Limb (tissue), 2 donors: ENCODE measurements around the gene CCDC152.

ENCODE experiments used
- DNase-seq, 2 donors: peaks; one replicate each; pipeline ENCODE4 v3.0.0-alpha.2; 2016; ENCODE audit errors: extremely low spot score in 2 of 2

CCDC152 gene

DNA sequence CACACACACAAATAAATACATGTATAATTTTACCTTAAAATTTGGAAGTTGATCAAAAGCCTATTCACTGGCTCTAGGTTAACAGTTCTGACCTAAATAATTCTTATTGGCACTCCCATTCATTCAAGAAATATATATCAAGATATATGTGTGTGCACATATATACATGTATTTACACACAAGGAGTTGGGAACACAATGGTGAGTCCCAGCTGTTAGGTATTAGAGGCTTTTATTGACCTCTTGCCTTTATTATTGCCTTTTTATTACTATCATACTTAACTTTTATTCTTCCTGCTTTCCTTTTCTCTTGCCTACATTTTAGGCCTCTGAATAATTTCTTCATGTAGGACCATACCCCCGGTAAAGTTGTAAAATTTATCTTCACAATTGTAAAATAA lies 25.0 kb downstream of the CCDC152 start:
- DNase-seq = no peak

DNA sequence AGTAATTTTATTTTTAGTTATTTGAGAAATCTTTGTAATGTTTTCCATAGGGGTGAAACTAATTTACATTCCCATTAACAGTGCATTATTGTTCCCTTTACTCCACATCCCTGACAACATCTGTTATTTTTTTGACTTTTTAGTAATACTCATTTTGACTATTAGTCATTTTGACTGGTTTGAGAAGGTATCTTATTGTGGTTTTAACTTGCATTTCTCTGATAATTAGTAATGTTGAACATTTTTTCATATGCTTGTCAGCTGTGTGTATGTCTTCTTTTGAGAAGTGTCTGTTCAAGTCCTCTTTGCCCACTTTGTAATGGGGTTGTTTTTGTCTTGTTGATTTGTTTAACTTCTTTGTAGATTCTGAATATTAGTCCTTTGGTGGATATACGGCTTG lies 27.5 kb downstream of the CCDC152 start:
- no peak for DNase-seq

DNA sequence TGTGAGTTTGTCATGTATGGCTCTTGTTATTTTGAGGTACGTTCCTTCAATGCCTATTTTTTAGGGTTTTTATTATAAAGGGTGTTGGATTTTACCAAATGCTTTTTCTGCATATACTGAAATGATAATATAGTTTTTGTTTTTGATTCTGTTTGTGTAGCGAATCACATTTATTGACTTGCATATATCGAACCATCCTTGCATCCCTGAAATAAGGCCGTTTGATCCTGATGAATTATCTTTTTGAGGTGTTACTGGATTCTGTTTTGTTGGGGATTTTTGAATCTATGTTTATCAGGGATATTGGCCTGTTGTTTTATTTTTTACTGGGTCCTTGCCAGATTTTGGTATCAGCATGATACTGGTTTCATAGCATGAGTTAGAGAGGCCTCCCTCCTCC lies 29.1 kb downstream of the CCDC152 start:
- DNase-seq = no peak

DNA sequence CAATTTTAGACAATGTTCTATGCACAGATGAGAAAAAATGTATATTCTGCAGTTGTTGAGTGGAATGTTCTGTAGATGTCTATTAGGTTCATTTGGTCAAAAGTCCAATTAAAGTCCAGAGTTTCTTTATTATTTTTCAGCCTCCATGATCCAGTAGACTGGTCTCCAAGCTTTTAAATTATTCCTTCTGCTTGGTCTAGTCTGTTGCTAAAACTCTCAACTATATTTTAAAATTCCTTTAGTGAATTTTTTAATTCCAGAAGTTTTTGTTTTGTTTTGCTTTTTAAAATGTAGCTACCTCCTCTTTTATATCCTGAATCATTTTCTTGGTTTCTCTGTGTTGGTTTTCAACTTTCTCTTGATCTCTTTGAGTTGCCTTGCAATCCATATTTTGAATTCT lies 30.5 kb downstream of the CCDC152 start:
- no peak for DNase-seq

DNA sequence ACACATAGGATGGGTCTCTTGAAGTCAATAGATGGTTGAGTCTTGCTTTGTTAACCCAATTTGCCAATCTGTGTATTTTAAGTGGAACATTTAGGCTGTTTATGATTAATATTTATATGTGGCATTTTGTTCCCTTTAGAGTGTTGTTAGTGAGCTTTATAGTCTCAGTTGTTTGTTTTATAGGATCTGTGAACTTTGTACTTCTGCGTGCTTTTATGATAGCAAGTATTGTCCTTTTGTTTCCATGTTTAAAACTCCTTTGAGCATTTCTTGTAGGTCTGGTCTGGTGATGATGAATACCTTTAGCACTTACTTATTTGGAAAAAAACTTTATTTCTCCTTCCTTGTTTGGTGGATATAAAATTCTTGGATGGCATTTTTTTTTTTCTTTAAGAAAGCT lies 31.2 kb downstream of the CCDC152 start:
- DNase-seq = no peak

DNA sequence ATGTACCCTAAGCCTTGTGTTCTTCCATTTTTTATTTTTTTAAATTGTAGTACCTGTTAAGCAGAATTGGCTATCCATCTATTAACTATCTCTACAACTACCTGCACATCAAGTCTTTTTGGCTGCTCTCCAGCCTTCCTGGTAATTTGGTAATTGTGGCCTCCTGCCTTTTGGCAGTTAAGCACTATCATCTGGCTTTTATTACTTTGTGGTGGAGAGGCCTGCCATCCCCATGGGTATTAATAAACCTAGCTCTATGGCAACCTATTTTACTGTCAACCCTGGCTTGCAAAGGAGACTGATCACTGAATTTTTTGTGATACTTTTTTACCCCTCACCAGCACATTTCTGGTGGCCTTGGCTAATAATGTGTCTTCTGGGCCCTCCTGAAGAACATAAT lies 34.5 kb downstream of the CCDC152 start:
- DNase-seq = no peak

DNA sequence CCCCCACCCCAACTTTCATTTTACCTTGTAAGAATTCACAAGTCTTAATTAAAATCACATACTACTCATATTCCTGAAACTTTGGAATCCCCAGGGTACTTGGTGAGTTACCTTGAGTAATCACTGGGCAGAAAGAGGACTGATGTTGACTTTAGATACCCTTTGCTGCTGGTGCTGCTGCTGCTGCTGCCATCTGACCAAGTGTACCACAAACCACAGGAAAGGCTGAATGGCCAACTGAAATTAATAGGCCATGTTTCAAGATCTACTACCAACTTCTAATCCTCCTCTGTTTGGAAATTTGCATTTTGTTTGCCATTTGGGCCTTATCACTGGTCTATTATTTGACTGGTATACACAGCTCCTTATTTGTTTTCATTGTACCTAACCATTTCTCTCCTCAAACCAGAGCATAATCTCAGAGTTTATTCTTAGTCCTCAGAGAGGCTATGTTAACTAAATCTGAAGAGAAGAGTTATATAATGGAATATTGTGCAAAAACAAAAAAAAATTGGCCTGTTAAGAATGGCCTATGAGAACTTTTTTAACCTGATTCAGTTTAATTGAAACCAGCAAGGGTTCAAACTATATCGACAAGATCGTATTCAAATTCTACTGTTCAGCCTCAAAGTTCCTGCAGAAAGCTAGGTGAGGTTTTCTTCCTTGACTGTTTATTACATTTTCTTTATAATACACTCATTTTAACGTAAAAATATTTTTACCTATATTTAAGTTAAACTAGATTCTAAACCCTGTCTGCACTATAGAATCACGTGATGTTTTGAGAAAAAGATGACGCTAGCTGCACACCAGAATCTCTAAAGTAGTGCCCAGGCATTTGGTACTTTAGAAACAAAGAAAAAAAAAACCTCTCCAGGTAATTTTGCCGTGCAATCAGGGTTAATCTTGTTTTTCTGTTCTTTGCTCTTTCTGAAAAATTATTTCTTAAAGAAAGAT lies 41.9 kb downstream of the CCDC152 start:
- no peak for DNase-seq

DNA sequence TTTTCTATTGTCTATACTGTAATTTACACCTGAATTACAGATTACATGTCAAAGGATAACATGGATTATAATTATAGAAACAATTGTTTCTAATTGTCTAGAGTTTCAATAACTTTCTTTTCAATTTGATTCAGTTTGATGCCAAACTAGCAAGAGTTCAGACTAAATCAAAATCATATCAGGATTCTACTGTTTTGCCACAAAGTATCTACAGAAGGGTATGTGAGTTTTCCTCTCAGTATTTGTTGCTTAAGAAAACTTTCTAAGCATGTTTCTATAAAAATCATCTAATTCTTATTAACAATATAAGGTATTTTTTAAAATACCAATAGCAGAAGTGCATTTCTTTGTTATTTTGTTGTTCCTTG lies 42.6 kb downstream of the CCDC152 start:
- DNase-seq = no peak

DNA sequence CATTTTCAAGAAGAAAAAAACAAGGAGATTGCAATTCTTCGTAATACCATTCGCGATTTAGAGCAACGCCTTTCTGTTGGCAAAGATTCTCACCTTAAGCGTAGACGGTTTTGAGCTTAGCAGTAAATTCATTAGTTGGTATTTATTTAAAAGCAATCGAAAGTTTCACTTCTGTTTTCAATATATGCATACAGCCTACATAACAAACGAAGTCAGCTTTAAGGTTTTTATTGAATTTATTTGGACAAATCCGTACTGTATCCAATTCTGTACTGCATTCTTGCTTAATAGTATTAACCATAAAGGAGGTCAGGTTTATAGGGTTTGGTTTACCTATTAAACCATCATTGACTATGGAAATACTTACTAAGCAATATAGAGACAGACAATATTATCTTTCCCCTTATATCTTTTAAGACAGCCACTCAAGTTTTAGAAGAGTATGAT lies 43.1 kb downstream of the CCDC152 start:
- no peak for DNase-seq

DNA sequence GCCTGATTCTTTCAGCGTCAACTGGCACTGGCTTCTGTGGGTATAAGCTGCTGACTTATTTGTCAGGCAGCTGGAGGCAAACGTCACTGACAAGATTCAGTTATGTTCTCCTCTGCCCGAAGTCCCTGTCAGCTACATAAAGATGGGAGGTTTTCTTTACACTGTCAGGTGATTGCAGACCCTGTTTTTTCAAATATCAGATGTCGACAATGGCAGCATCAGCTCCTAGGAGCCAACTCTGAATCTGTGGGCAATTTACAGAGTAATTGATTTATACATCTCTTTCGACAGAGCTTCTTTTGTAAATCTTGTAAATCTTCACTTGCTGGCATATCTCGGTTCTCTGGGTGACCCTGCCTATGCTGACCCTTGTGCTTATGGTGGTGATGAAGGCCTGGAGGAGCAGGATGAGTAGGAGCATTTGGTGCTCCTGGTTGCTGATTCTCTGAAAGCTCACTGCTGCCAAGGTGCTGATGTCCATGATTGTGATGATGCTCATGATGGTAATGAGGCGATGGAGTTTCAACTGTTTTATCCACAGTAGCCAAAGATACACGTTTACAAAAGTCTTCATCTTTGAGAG lies 44.2 kb downstream of the CCDC152 start:
- no peak for DNase-seq

DNA sequence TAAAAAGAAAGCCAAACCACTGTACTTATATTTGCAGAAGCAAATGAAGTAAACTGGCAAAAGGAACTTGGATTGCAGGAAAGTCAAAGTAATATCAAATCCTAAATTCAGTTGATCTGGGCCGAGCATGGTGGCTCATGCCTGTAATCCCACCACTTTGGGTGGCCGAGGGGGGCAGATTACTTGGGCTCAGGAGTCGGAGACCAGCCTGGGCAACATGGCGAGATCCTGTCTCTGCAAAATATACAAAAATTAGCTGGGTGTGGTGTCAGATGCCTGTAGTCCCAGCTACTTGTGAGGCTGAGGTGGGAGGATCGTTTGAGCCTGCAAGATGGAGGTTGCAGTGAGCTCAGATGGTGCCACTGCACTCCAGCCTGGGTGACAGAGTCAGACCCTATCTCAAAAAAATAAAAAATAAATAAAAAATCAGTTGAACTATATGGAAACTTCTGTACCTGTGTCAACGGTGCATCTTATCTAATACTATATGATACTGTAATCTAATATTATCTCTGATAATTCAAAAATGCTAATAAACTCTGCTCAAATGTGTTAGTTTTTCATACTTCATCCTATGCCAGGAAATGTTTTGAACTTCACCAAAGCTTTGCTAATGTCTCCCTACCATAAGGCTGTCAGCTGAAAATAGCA lies 45.0 kb downstream of the CCDC152 start:
- no peak for DNase-seq

DNA sequence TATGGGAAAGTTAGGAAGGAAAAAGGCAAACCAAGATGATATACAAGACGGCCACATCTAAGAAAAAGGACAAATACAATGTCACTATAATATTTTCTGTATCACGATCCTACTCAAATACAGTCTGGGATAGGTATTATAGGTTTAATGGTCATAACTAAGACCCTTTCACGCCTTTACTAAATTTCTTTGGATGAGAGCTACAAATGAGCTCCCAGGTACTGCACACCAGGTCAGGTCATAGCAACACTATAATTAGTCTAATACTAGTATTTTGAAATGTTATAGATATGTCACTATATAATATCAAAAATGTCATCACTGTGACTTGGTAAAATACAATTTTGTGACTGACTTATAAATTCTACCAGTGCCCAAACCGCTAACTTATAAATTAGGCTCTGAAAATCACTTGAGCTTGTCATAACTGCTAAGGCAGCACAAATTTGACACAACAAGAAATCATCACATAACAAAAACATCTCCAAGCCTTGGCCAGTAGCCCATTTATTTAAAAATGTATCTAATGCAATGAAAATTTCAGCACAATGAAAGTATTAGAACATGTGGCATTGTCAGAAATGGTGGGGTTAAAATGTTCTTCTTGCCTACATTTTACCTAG lies 48.2 kb downstream of the CCDC152 start:
- no peak for DNase-seq

DNA sequence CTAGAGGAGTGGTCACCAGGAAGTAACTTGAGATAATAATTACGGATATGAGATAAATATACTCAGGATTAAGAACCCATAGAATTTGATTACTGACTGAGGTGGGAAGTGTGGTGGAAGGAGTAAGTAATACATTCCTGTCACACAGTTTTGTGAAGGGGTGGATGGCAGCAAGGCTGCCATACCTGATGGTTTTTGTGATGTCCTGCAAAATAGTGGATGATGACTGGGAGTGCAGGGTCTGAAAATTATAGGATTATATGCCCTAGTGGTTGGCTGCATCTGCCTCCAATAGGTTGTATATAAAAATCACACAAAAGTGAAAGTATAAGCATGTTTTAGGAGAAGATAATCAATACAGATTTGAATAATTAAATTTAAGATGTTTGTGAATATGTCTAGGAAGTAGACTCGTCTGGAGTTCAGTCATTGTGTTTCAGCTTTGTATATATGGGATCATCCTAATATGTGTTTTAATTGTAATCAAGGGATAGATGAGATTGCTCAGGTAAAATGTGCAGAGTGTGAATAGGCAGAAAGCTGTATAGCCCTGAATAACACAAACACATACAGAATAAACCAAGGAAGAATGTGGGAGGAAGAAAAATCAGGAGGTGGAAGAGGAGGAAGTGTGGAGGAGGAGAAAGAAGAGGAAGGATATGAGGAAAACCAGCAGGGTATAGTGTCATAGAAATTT lies 49.5 kb downstream of the CCDC152 start:
- no peak for DNase-seq

DNA sequence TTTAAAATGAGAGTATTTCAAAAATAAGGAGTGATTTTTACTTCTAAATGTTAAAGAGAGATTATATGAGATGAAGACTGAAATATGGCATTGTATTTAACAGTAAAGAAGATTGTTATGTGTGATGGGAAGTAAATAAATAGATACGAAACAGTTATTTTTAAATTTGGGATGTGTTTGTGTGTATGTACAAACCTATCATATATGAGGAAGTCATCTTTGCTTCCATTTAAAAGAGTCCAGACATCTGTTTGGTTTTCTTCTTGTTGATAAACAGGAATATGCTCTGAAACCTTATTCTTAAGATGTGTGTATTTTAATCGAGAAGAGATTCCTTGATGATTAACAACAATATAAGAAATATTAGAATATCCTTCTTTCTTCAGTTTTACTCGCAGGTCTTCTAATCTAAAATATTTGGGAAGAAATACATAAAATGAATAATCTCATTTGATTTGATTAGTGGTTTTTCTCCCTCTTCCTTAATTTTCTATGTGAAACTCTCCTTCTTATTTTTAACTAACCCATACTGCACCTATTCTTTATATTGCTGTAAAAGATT lies 50.2 kb downstream of the CCDC152 start:
- no peak for DNase-seq

DNA sequence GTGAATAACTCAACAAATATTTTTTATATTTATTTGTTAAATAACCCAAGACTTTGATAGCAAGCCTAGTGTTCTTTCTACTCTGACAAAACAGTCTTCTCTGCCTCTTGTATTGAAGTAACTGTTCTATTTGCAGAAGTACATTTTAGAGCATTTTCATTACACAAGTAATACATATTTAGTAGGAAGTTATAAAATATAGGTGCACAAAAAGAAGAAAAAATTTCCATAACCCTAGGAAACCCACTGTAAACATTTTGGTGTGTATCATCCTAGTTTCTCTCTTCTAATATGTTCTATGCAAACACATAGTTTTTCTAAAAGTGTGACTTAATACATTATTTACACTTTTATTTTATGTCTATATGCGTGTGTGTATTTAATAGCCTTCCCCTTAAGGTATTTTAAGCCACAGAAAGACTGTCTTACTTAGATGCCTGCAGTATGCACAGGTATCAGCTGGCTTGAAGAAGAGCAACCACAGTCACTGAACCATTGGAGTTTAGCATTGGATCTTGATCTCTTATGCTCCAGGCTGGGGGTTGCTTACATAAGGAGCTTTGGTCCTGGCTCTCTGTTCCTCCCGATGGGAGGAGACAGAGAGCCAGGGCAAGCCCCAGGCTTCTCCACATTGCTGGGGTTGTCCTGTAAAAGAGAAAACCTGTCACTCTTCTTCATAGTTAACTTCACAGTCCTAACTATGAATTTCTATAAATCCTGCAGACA lies 51.3 kb downstream of the CCDC152 start:
- DNase-seq = no peak

DNA sequence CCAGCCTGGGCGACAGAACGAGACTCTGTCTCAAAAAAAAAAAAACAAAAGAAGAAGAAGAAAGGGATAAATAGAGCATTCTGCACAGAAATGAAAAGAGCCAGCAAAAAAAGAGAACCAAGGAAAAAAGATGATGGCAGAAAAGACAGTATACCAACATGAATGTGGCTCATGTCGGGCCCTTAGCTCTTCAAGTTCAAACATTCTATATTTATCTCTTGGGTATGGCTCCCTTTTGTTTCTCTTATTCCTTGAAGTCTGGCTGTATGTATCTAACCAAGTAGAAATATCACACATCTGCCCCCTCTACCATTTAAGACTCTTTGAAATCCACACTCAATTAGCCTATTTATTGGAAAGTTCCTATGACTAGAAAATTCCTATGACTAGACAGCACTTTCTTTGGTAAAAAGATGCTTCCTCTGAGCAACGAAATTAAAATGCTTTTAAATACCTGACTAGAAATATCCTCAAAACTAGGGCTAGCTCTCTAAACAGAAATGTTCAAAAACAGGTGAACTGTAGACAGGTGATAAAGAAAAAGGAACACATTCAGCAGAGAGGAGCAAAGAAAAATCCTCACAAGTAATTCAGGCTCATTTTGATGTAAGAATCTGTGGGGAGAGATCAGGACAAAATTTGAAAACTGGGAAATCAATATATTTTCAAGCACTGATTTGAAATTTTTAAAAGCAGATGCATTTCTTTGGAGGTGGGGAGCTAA lies 52.4 kb downstream of the CCDC152 start:
- DNase-seq = no peak

DNA sequence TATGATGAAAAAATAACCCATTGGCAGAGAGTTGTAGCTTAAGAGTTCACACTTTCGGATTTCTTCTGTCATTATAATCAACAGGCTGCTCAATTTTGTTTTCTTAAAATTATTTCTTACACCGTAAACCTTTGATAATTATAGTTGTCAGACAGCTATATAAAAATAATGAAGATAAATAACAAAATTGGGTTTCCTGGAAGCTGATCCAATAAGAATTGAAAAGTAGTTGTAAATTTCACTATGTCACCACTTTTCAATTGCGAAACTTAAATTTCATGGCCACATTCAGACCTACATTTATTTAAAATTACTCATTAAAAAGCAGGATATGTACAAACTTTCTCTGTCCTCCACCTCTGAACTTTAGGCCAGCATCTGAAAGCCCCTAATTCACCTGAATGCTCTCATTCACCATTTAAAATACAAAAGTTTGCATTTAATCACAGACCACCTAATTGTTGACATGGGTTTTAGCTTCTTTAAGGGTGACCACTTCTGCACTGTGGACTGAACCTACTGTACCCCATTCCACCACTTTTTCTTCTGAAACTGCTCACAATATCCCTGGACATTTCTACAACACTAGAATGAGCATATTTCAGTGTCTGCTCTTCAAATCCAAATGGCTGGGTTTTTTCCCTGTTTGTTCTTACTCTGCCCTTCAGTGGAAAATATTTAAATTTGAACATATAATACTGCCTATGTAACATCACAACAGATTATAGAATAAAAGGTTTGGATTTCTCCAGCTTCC lies 54.4 kb downstream of the CCDC152 start:
- no peak for DNase-seq

DNA sequence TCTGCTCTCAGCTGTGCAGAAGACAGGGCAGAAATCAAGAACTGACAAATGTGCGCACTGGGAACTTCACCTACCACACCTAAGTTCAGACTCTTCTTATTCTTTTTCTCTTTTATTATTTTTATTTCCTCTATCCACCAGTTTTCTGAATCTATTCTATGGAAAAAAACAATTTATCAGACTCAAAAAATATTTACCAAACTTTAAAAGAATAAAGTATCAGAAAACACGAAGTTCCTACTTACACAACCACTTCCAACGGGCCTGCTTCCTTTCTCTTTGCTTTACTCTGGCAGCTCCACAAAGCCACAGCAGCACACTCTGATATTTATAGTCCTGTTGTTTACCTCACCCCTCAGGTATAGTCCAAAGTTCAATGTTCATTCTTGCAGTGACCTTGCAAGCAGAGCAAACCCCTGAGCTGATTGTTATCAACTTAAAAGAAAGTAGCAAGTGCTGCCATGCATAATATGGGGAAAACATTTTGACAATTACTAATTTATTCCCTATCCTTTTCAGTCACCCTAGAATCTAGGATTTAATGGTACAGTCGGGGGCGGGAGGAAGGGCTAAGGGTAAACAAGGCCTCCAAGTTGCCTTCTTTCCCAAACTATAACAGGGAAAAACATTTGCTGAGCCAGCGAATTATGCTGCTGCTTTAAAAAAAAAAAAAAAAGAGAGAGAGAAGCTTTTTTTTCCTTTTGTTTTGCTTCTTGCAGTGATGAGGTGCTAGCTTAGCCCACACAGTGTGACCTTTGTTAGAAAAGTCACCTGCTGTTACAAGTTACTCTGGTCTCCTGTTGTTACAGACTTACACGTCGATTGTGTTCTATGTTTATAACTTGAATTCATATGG lies 55.2 kb downstream of the CCDC152 start, which contains the start of gene SELENOP:
TSS of gene SELENOP (minus strand) at position 302 of the 856 bp plus-strand sequence. CDS start 3,539 bp downstream, outside the sequence.
- peak; percentile 48 to 75 for DNase-seq
